Vagina (tissue), 2 donors: Measurements from ENCODE around the gene UTP11. TPM values are rescaled to one million over a fixed set of nuclear protein-coding genes. Genes with fewer than 3 reads are reported as not detected.
"Not testable (repeated sequence)": the region's sequence is repeated elsewhere in the genome, so short reads cannot be mapped to it uniquely, and the experiment has no call there.

Source experiments
- DNase-seq, 2 donors: peaks; one replicate each; pipeline ENCODE4 v3.0.0-alpha.2; 2017; ENCODE audit errors: extremely low spot score in 2 of 2
- H3K27ac ChIP-seq: fragments of 200-600 bp; sonication (generic); one replicate; pipeline ENCODE4 v1.5.1; 2019
- H3K27me3 ChIP-seq: fragments of 200-600 bp; sonication (generic); one replicate; pipeline ENCODE4 v1.5.1; 2019
- H3K36me3 ChIP-seq, 2 donors: fragments of 200-600 bp; sonication (generic); one replicate each; pipeline ENCODE4 v1.5.1; 2017 to 2019
- H3K4me1 ChIP-seq: fragments of 200-600 bp; sonication (generic); one replicate; pipeline ENCODE4 v1.5.1; 2019
- H3K4me3 ChIP-seq, 2 donors: fragments of 200-600 bp; sonication (generic); 1 replicate in 1 of 2; 2 replicates in 1 of 2; pipeline ENCODE4 v1.5.1; 2016 to 2019
- H3K9me3 ChIP-seq: fragments of 200-600 bp; sonication (generic); one replicate; pipeline ENCODE4 v1.5.1; 2019
- CTCF ChIP-seq, 3 experiments: fragments of 450-650 bp in 2 of 3; fragments of 200-600 bp in 1 of 3; sonication (generic) in 1 of 3; IDR thresholded peaks; one replicate each; pipeline ENCODE4 v1.5.1; 2017 to 2019; ENCODE audit warnings: antibody characterized with exemption in 3 of 3, mild to moderate bottlenecking in 2 of 3, moderate library complexity in 2 of 3
- POLR2A ChIP-seq, 2 donors: fragments of 450-650 bp; IDR thresholded peaks; one replicate each; pipeline ENCODE4 v1.6.1; 2017; ENCODE audit warnings: antibody characterized with exemption in 2 of 2, mild to moderate bottlenecking in 2 of 2, moderate library complexity in 2 of 2
- POLR2AphosphoS5 ChIP-seq, 2 donors: sonication (generic); formaldehyde crosslinking; IDR thresholded peaks; one replicate each; pipeline ENCODE4 v1.9.0; 2017; ENCODE audit warnings: antibody characterized with exemption in 2 of 2, mild to moderate bottlenecking in 2 of 2, low read depth in 1 of 2; ENCODE audit not compliant: insufficient read depth in 1 of 2
- intact Hi-C: fragments of 100-400 bp; cut with DNase I; formaldehyde crosslinking; loops from one replicate; pipeline ENCODE4 v1.15.1; 2023
- total RNA-seq: library from RNA; depleted of rRNA; stranded (reverse); fragments of >200 nt; gene quantifications from one replicate; pipeline ENCODE4 v1.2.3, GENCODE V29; 2016

The UTP11 gene
- total RNA-seq, 1 donor from 2014 or later: 18.7 TPM

- no peak for TF ChIP-seq POLR2A (IDR thresholded peaks at IDR 0.05)
- no peak for TF ChIP-seq CTCF (IDR thresholded peaks at IDR 0.05)
- TF ChIP-seq POLR2AphosphoS5 (IDR thresholded peaks at IDR 0.05; ENCODE audit: insufficient read depth in 1 of 2, low read depth in 1 of 2): no peak
- Histone ChIP-seq H3K4me1 (peaks cover 35% of the 10 kb centered on the region), H3K36me3 (peaks cover 0 to 11% of the 10 kb centered on the region in 2 donors), H3K27ac (no peak overlapping the region), H3K4me3 (no peak overlapping the region), H3K9me3 (no peaks in the 10 kb centered on the region), H3K27me3 (no peaks in the 10 kb centered on the region)
- intact Hi-C loops: no loop called here
- DNase-seq: no peak
These were observed 16.1 kb downstream of the UTP11 start for GRCh38 chr1:38028671-38029070.

- Histone ChIP-seq H3K27ac (peak overlapping the region; percentile 53), H3K4me3 (no peak overlapping the region), H3K36me3 (peaks cover 0 to 6% of the 10 kb centered on the region in 2 donors), H3K27me3 (no peaks in the 10 kb centered on the region), H3K9me3 (no peaks in the 10 kb centered on the region), H3K4me1 (peaks cover 35% of the 10 kb centered on the region)
- TF ChIP-seq POLR2A (IDR thresholded peaks at IDR 0.05): no peak
- no peak for TF ChIP-seq CTCF (IDR thresholded peaks at IDR 0.05)
- no peak for TF ChIP-seq POLR2AphosphoS5 (IDR thresholded peaks at IDR 0.05; ENCODE audit: insufficient read depth in 1 of 2, low read depth in 1 of 2)
- DNase-seq: no peak
- intact Hi-C loops: no loop called here
These were observed 16.6 kb downstream of the UTP11 start for GRCh38 chr1:38029081-38029681.

- H3K36me3 ChIP-seq: peaks cover 0 to 2% of the 10 kb centered on the region in 2 donors
- no peaks in the 10 kb centered on the region for H3K9me3 ChIP-seq
- H3K27ac ChIP-seq: peak overlapping the region; percentile 53
- peaks cover 35% of the 10 kb centered on the region for H3K4me1 ChIP-seq
- H3K4me3 ChIP-seq: no peak overlapping the region
- TF ChIP-seq POLR2A (IDR thresholded peaks at IDR 0.05): no peak
- peak in 1 of 2 donors; percentile 52 for TF ChIP-seq POLR2AphosphoS5 (IDR thresholded peaks at IDR 0.05; ENCODE audit: insufficient read depth in 1 of 2, low read depth in 1 of 2)
- no peaks in the 10 kb centered on the region for H3K27me3 ChIP-seq
- DNase-seq: no peak
- intact Hi-C loops: no loop called here
These were observed 17.4 kb downstream of the UTP11 start for GRCh38 chr1:38029685-38030511.

- H3K9me3 ChIP-seq: no peaks in the 10 kb centered on the region
- DNase-seq: no peak
- intact Hi-C loops: no loop called here
- no peak overlapping the region for H3K27ac ChIP-seq
- TF ChIP-seq POLR2A (IDR thresholded peaks at IDR 0.05): no peak
- TF ChIP-seq CTCF (IDR thresholded peaks at IDR 0.05): no peak
- no peak for TF ChIP-seq POLR2AphosphoS5 (IDR thresholded peaks at IDR 0.05; ENCODE audit: insufficient read depth in 1 of 2, low read depth in 1 of 2)
- H3K4me3 ChIP-seq: no peak overlapping the region
- H3K4me1 ChIP-seq: peaks cover 35% of the 10 kb centered on the region
- H3K36me3 ChIP-seq: no peaks in the 10 kb centered on the region
- no peaks in the 10 kb centered on the region for H3K27me3 ChIP-seq
These were observed 18.3 kb downstream of the UTP11 start for GRCh38 chr1:38030596-38031512.

- intact Hi-C loops: no loop called here
- no peaks in the 10 kb centered on the region for H3K27me3 ChIP-seq
- H3K36me3 ChIP-seq: no peaks in the 10 kb centered on the region
- H3K9me3 ChIP-seq: no peaks in the 10 kb centered on the region
- TF ChIP-seq POLR2A (IDR thresholded peaks at IDR 0.05) (no peak), POLR2AphosphoS5 (IDR thresholded peaks at IDR 0.05; ENCODE audit: insufficient read depth in 1 of 2, low read depth in 1 of 2) (no peak), CTCF (IDR thresholded peaks at IDR 0.05) (no peak)
- DNase-seq: no peak
- H3K4me3 ChIP-seq: no peak overlapping the region
- no peak overlapping the region for H3K27ac ChIP-seq
- H3K4me1 ChIP-seq: peaks cover 35% of the 10 kb centered on the region
These were observed 19.0 kb downstream of the UTP11 start for GRCh38 chr1:38031513-38031866.

- H3K27me3 ChIP-seq, intact Hi-C loops, H3K4me3 ChIP-seq, H3K9me3 ChIP-seq, H3K27ac ChIP-seq, DNase-seq, H3K36me3 ChIP-seq: not testable (repeated sequence)
- peaks cover 32% of the 10 kb centered on the region for H3K4me1 ChIP-seq
These were observed 20.5 kb downstream of the UTP11 start for GRCh38 chr1:38032992-38033391.
